ENCODE data around the gene MEGF11.

GRCh38 chr15:66006986-66007385 is 246.6 kb downstream of the MEGF11 start:
- TF ChIP-seq CTCF (IDR thresholded peaks at IDR 0.05) (no peak), POLR2A (IDR thresholded peaks at IDR 0.05) (no peak)
